Germinal center (tissue), 1 donor: ENCODE results near the gene TAF4.

Experiments used
- DNase-seq: peaks from one replicate; pipeline ENCODE4 v3.0.0; 2012; ENCODE audit warnings: mixed read lengths, low spot score

The TAF4 gene

GRCh38 chr20:61929971-61930666, 135.6 kb downstream of the TAF4 start:
- DNase-seq = no peak

- DNase-seq = no peak
Measured at GRCh38 chr20:61929561-61929960, 136.1 kb downstream of the TAF4 start.

GRCh38 chr20:61927826-61928541, 137.7 kb downstream of the TAF4 start:
- DNase-seq = no peak

- DNase-seq = no peak
Measured at GRCh38 chr20:61927193-61927825, 138.4 kb downstream of the TAF4 start.

GRCh38 chr20:61926796-61927192, 138.9 kb downstream of the TAF4 start:
- DNase-seq = no peak

- no peak for DNase-seq
Measured at GRCh38 chr20:61926253-61926613, 139.4 kb downstream of the TAF4 start.

- no peak for DNase-seq
Measured at GRCh38 chr20:61925555-61926252, 140.0 kb downstream of the TAF4 start.

- DNase-seq = no peak
Measured at GRCh38 chr20:61924858-61925554, 140.7 kb downstream of the TAF4 start.
